Endothelial cell of umbilical vein (primary cell): ENCODE measurements around the gene RBM20. TPM values are rescaled to one million over a fixed set of nuclear protein-coding genes. Genes with fewer than 3 reads are reported as not detected.

ENCODE experiments used
- BruUV-seq: library from RNA; stranded (reverse); fragments of 400-500 nt; replicated peaks from 2 replicates; lab custom pipeline; 2021; lab: Mats Ljungman, UMichigan
- CTCF ChIA-PET: fragments of 300-600, 350-600 bp; sonication (Branson Sonifier 250); formaldehyde crosslinking; loops from one replicate; lab custom pipeline; 2021; ENCODE audit warnings: antibody characterized with exemption, inconsistent platforms; lab: Charles Lee
- POLR2A ChIA-PET: fragments of 300-600, 350-600 bp; sonication (Branson Sonifier 250); formaldehyde crosslinking; loops from one replicate; lab custom pipeline; 2021; ENCODE audit warnings: antibody characterized with exemption, inconsistent platforms; lab: Charles Lee
- DNase-seq: peaks from one replicate; pipeline ENCODE4 v3.0.0-alpha.2; 2011; ENCODE audit warnings: low read depth, low spot score
- FAIRE-seq: peaks from 2 replicates; lab custom pipeline; 2011; peaks lifted over from hg19 to GRCh38; lab: Jason Lieb, UNC
- H2AFZ ChIP-seq: 2 replicates; pipeline ENCODE4 v1.6.0; 2012; ENCODE audit warnings: low read depth, low read length, control low read depth, inconsistent platforms
- H3K27ac ChIP-seq: 2 replicates; pipeline ENCODE4 v1.5.1; 2011; ENCODE audit warnings: low read depth, mild to moderate bottlenecking, control low read depth, low read length, moderate library complexity; ENCODE audit not compliant: insufficient read depth
- H3K27me3 ChIP-seq, 2 experiments: 2 replicates each; pipeline versions ENCODE4 v1.6.0 to v1.6.1; 2011; ENCODE audit warnings: low read length in 2 of 2, mixed read lengths in 1 of 2; ENCODE audit not compliant: control insufficient read depth in 2 of 2, insufficient read depth in 2 of 2
- H3K36me3 ChIP-seq, 2 experiments: 2 replicates in 1 of 2; 3 replicates in 1 of 2; pipeline ENCODE4 v1.5.1; 2011; ENCODE audit warnings: low read length in 2 of 2, mild to moderate bottlenecking in 1 of 2, moderate library complexity in 1 of 2; ENCODE audit not compliant: control insufficient read depth in 2 of 2, insufficient read depth in 2 of 2; ENCODE audit errors: extremely low read depth in 1 of 2
- H3K4me1 ChIP-seq: 3 replicates; pipeline ENCODE4 v1.5.1; 2011; ENCODE audit warnings: mild to moderate bottlenecking, low read length; ENCODE audit not compliant: control insufficient read depth, insufficient read depth; ENCODE audit errors: extremely low read depth
- H3K4me2 ChIP-seq: 2 replicates; pipeline ENCODE4 v1.6.1; 2011; ENCODE audit warnings: low read length, control low read depth, mixed read lengths; ENCODE audit not compliant: insufficient read depth
- H3K4me3 ChIP-seq, 3 experiments: fragments of 200-600 bp in 1 of 3; sonication (generic), shearing (Covaris generic) in 1 of 3; replicated peaks in 1 of 3; 2 replicates each; pipeline ENCODE4 v1.5.1; 2011 to 2016; ENCODE audit warnings: control low read depth in 3 of 3, low read length in 3 of 3, mild to moderate bottlenecking in 2 of 3, inconsistent platforms in 1 of 3, low read depth in 1 of 3, moderate library complexity in 1 of 3; ENCODE audit not compliant: insufficient read depth in 1 of 3
- H3K79me2 ChIP-seq: 2 replicates; pipeline ENCODE4 v1.6.0; 2012; ENCODE audit warnings: low read length, inconsistent platforms; ENCODE audit not compliant: control insufficient read depth, insufficient read depth
- H3K9ac ChIP-seq: replicated peaks from 2 replicates; pipeline ENCODE3; 2011; ENCODE audit warnings: low read length, control low read depth; ENCODE audit not compliant: insufficient read depth; ENCODE audit errors: extremely low read depth
- H3K9me1 ChIP-seq: replicated peaks from 3 replicates; pipeline ENCODE4 v1.6.0; 2011; ENCODE audit warnings: mild to moderate bottlenecking, low read length; ENCODE audit not compliant: control insufficient read depth, insufficient read depth; ENCODE audit errors: extremely low read depth
- H3K9me3 ChIP-seq: replicated peaks from 2 replicates; pipeline ENCODE4 v1.5.1; 2012; ENCODE audit warnings: low read length, inconsistent platforms; ENCODE audit not compliant: control insufficient read depth, insufficient read depth
- H4K20me1 ChIP-seq: replicated peaks from 2 replicates; pipeline ENCODE3; 2011; ENCODE audit warnings: mild to moderate bottlenecking, low read length; ENCODE audit not compliant: control insufficient read depth, insufficient read depth; ENCODE audit errors: extremely low read depth
- CTCF ChIP-seq, 2 donors: IDR thresholded peaks; 1 replicate in 1 of 2; 2 replicates in 1 of 2; pipeline ENCODE4 v1.5.1; 2011; ENCODE audit warnings: low read length in 2 of 2, mild to moderate bottlenecking in 2 of 2, moderate library complexity in 2 of 2, control low read depth in 1 of 2, inconsistent platforms in 1 of 2, low read depth in 1 of 2; ENCODE audit not compliant: insufficient read depth in 1 of 2; ENCODE audit errors: extremely low read depth in 1 of 2
- EZH2 ChIP-seq: IDR thresholded peaks from 2 replicates; pipeline ENCODE4 v1.6.1; 2012; ENCODE audit warnings: borderline replicate concordance, low read depth, mild to moderate bottlenecking, moderate library complexity, low read length, inconsistent platforms; ENCODE audit not compliant: severe bottlenecking
- FOS ChIP-seq: IDR thresholded peaks from 2 replicates; pipeline ENCODE4 v1.6.1; 2011; ENCODE audit warnings: mild to moderate bottlenecking, low read length, moderate library complexity, borderline replicate concordance; ENCODE audit not compliant: insufficient read depth
- GATA2 ChIP-seq: IDR thresholded peaks from 2 replicates; pipeline ENCODE4 v1.7.0; 2011; ENCODE audit warnings: low read depth, mild to moderate bottlenecking, moderate library complexity, mixed read lengths, low read length; ENCODE audit not compliant: insufficient read length, insufficient read depth
- JUN ChIP-seq: IDR thresholded peaks from 2 replicates; pipeline ENCODE4 v1.6.1; 2011; ENCODE audit warnings: borderline replicate concordance, low read depth; ENCODE audit not compliant: insufficient read length, insufficient read depth
- MYC ChIP-seq: IDR thresholded peaks from one replicate; pipeline ENCODE4 v1.6.1; 2011; ENCODE audit warnings: mild to moderate bottlenecking, low read depth, low read length
- POLR2A ChIP-seq: IDR thresholded peaks from 2 replicates; pipeline ENCODE4 v1.6.1; 2012; ENCODE audit warnings: low read depth, mild to moderate bottlenecking, control low read depth, low read length
- POLR2AphosphoS5 ChIP-seq: IDR thresholded peaks from 2 replicates; pipeline ENCODE4 v1.6.1; 2012; ENCODE audit warnings: low read depth, mild to moderate bottlenecking, control low read depth, low read length, moderate library complexity; ENCODE audit not compliant: insufficient read depth
- dilution Hi-C: fragments of 300-500 bp; cut with MboI; formaldehyde crosslinking; loops from one replicate; pipeline ENCODE4 v1.15.0; 2019; ENCODE audit warnings: low sequenced_read_pairs; ENCODE audit not compliant: extremely low pct_ligation_motif_present
- intact Hi-C: fragments of 100-400 bp; cut with micrococcal nuclease; formaldehyde crosslinking; loops from one replicate; pipeline ENCODE4 v1.10.0; 2022
- polyA plus RNA-seq, 4 experiments: library from polyadenylated mRNA; depleted of rRNA in 3 of 4; stranded (reverse) in 3 of 4; unstranded in 1 of 4; fragments of >200 nt; gene quantifications; 2 replicates each; pipeline versions ENCODE4 v1.2.1 to v1.2.3, GENCODE V29; 2011 to 2012; ENCODE audit warnings: missing spikeins in 1 of 4
- total RNA-seq: library from RNA; stranded (reverse); gene quantifications from 2 replicates; pipeline ENCODE4 v1.2.3, GENCODE V29; 2021
- TF ChIP-seq, protein P1 (sequence below): IDR thresholded peaks from 2 replicates; pipeline ENCODE4 v1.6.1; 2011; ENCODE audit not compliant: insufficient read depth, insufficient read length

Gene RBM20
- total and polyA plus RNA-seq, 2 donors (not counting 3 experiments of a cell fraction or from before 2014, with no cell fraction given): 0.04 TPM; not detected in 1

- TF ChIP-seq CTCF (IDR thresholded peaks at IDR 0.05; ENCODE audit: extremely low read depth in 1 of 2, insufficient read depth in 1 of 2, low read depth in 1 of 2, low read length in 2 of 2) (no peak), EZH2 (no peak), POLR2A (no peak), MYC (no peak), GATA2 (no peak), JUN (no peak), FOS (no peak), POLR2AphosphoS5 (no peak)
- TF ChIP-seq, protein P1, sequence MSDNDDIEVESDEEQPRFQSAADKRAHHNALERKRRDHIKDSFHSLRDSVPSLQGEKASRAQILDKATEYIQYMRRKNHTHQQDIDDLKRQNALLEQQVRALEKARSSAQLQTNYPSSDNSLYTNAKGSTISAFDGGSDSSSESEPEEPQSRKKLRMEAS: no peak
- Histone ChIP-seq H4K20me1 (no peaks in the 10 kb centered on the region), H3K36me3 (no peaks in the 10 kb centered on the region), H3K27me3 (peaks cover 3 to 5% of the 10 kb centered on the region in 2 experiments), H3K4me2 (no peak overlapping the region), H3K4me3 (no peak overlapping the region), H3K79me2 (no peaks in the 10 kb centered on the region), H3K9me1 (no peaks in the 10 kb centered on the region), H3K27ac (no peak overlapping the region), H3K9me3 (no peaks in the 10 kb centered on the region), H3K4me1 (no peaks in the 10 kb centered on the region), H2AFZ (no peak overlapping the region), H3K9ac (no peak overlapping the region)
- ChIA-PET POLR2A (no interaction called here), CTCF (no interaction called here)
- no peak for DNase-seq
- BruUV-seq: no TSS peak
- dilution Hi-C loops (no loop called here), intact Hi-C loops (no loop called here)
- no peak for FAIRE-seq
Observed at GRCh38 chr10:110829721-110830410, 185.7 kb downstream of the RBM20 start.
